HG03103 (cell line): ENCODE measurements around the gene SSUH2.
A peak's percentile ranks its signal among the peaks of the same experiment; 100 is the strongest.
"Not testable (repeated sequence)": the region's sequence is repeated elsewhere in the genome, so short reads cannot be mapped to it uniquely, and the experiment has no call there.

Experiments used
- ATAC-seq: cut with Tn5 transposase; IDR thresholded peaks from one replicate; pipeline ENCODE4 v1.9.1; 2021; ENCODE audit warnings: low read depth; ENCODE audit not compliant: unreplicated experiment

SSUH2 gene

DNA sequence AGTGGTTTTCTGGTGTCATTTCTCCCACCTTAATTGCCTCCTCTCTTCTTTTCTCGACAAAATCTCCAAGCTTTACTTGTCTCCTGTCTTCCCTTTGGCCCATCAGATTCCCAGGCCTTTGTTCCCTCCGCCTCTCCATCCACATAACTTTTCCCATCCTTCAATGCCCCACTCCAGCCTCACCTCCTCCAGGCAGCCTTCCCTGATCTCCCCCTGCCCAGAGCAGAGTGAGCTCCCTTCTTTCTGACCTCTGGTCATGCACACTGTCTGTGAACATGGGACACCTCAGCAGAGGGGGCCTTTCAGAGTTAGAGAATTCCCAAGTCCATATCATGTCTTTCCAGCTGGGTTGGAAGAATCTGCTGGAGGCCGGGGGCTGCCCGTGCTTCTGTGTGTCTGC lies 14.6 kb upstream of the SSUH2 start:
- no peak for ATAC-seq

DNA sequence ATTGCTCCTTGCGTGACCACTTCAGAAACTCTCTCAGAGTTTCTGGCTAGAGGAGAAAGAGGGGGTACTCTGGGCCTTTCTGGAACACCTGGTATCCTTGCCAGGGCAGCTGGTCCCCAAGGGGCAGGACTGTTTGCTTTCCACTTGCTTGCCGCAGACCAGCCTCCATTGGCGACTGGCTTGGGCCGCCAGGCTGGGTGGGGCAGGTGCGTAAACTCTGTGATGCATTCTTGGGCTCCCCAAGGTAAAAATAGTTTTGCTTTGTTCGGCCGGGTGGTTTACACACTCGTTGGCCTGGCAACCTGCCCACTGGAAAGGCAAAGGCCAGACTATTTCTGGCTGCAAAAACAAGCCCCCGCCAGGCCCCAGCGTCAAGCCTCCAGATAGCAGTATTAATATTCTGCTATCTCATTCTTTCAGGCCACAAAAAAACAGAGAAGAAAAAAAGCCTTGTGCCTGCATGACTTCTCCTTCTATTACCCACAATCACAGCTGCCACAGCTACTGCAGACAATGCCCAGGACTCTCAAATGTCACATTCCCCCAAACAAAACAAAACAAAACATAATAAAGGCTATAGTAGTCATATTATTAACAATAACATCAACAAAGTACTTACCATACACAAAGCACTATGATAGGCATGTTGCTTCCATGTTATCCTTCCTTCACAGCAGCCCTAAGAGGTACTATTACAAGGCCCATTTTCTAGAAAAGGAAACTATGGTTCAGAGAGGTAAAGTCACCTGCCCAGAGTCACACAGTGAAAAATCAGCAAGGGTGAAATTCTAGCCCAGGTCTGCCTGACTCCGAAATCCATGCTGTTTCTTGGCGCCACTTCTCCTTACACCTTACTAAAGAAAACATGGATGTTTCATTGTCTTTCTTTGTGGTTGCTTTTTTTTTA lies 14.0 kb upstream of the SSUH2 start:
- peak; percentile 76 for ATAC-seq

DNA sequence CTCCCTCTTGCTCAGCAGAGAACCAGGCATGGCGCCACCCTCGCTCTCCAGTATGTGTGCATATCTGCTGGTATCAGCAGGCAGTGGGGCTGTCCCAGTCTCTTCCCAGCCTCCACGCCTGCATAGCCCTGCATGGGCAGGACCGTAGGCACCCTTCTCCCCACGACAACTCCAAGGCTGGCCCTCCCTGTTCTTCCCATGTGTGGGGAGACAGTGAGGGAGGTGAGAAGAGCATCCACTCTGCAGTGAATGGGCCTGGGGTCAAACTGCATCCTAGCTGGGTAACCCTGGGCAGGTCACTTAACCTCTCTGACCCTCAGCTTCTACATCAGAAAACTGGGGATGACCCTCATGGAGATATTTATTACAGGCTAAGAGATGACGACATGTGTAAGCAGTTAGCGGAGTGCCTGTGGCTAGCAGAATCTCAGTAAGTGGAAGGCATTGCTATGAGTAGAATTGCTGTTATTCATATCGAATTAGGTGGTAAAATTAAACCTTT lies 13.3 kb upstream of the SSUH2 start:
- peak; percentile 34 for ATAC-seq

DNA sequence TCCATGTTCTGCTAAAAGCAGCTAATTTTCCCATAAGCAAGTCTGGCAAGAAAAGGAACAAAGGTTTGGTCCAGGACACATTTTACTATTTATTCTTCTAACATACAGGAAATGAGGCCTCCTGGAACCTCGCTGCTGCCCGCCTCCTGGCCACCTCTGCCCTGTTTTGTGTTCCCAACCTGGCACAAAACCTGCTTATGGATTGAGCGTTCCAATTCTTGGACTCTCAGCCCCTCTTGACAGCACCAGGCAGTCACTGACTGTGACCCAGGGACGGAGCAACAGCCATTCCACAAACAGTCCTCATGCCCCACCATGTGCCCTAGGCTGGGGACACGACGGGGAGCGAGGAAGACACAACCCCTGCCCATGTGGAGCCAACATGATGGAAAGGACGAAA lies 11.6 kb upstream of the SSUH2 start:
- no peak for ATAC-seq

DNA sequence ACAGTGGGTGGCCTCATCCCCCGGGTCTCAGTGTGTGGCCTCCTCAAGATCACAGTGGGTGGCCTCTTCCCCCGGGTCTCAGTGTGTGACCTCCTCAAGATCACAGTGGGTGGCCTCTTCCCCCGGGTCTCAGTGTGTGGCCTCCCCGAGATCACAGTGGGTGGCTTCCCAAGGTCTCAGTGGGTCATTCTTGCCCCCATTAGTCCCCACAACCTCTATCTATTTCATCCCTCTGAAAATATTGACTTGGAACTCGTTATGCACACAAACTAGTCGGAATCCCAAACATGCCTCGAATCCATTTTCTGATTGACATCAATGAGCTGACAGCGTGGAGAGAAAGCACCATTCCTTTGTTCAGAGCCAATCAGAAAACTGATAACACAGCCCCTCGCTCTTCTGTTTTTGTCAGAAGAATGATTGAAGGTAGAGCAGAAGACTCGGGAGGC lies 10.8 kb upstream of the SSUH2 start:
- no peak for ATAC-seq

DNA sequence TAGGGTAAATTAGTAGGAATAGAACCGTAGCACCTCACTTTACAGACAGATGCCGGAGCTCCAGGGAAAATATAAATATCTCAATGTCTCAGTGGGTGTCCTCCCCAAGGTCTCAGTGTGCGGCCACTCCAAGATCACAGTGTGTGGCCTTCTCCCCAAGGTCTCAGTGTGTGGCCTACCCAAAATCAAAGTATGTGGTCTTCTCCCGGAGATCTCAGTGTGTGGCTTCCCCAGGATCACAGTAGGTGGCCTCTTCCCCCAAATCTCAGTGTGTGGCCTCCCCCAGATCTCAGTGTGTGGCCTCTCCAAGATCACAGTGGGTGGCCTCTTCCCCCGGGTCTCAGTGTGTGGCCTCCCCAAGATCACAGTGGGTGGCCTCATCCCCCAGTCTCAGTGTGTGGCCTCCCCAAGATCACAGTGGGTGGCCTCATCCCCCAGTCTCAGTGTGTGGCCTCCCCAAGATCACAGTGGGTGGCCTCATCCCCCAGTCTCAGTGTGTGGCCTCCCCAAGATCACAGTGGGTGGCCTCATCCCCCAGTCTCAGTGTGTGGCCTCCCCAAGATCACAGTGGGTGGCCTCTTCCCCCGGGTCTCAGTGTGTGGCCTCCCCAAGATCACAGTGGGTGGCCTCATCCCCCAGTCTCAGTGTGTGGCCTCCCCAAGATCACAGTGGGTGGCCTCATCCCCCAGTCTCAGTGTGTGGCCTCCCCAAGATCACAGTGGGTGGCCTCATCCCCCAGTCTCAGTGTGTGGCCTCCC lies 10.2 kb upstream of the SSUH2 start:
- not testable (repeated sequence) for ATAC-seq

DNA sequence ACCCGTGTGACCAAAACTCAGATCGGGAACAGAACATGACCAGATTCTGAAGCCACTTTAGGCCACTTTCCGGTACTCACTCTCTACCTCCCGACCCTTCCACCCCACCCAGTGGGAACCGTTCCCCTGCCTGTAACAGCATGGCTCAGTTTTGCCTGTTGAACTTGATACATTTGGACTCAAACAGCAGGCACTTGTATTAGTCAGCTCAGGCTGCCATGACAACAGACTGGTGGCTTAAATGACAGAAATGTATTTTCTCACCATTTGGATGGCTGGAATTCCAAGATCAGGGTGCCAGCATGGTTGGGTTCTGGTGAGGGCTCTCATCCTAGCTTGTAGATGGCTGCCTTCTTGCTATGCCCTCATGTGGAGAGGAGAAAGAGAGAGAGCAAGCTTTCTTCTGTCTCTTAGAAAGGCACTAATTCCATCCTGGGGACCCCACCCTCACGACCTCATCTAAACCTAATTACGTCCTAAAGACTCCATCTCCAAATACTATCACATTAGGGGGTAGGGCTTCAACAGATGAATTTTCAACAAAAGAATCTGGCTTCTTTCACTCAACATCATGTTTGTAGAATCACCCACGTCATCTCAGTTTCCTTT lies 9.3 kb upstream of the SSUH2 start:
- ATAC-seq: no peak

DNA sequence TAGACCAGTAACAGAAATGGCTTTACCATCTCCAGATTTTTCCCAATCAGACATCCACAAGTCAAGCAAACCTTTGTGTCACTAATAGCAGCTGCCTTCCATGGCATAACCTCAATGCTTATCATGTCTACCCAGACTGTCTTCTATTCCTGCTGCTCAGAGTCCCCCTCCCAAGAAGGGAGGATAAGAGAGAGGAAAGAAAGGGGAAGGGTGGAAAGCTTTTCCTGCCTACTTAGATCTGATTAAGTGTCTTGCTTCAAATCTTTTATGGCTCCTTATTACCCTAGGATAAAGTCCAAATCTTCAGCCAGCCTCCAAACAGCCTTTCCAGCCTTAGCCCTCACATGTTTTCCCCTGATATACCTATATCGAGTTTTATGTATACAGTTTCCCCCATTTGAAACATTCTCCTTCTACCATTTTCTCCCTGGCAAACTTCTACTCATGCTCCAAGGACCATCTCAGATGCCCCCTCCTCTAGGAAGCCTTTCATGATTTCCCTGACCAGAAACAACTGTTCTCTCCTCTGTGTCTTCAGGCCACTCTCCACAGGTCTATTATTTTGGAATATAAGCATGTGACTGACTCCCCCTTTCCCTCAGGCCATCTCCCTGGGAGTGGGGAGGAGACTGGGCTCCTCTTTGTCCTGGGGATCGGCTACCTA lies 7.9 kb upstream of the SSUH2 start:
- no peak for ATAC-seq

DNA sequence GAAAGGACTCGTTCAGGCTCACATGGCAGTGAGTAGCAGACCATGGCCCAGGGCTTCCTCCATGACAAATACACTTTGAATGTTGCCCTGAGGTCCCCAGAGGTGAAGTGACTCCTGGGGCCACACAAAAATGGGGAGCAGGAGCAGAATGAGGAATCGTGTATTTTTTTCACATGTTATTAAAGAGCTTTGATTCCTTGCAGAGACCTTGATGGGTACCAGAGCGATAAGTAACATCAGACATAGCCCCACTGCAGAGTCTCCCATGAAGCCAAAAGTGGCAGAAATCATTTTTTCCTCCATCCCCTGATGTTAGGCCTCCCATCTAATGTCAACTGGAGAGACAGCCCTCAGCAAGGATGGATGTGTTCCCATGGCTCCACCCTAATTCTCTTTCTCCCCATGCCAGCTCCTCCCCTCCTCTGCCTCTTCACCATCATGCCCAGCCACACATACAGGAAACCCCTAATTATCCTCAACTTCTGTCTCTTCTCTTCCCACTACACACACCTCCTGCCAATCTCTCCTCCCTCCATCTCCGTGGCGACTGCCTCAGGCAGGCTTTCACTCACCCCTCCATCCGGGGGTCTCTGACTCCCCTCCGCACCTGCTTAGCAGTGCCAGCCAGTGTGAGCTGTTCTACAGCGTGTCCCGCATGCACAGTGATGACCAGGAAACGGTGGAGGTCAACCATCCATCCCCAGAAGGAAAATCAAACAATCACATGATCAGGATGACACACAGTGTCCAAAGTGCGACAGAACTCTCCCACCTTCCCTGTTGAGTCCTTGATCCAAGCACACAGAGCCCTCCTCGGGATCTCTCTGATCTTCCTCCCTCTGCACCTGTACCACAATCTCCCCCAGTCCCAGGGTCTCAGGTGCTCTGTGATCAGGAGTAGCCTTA lies 7.1 kb upstream of the SSUH2 start:
- no peak for ATAC-seq

DNA sequence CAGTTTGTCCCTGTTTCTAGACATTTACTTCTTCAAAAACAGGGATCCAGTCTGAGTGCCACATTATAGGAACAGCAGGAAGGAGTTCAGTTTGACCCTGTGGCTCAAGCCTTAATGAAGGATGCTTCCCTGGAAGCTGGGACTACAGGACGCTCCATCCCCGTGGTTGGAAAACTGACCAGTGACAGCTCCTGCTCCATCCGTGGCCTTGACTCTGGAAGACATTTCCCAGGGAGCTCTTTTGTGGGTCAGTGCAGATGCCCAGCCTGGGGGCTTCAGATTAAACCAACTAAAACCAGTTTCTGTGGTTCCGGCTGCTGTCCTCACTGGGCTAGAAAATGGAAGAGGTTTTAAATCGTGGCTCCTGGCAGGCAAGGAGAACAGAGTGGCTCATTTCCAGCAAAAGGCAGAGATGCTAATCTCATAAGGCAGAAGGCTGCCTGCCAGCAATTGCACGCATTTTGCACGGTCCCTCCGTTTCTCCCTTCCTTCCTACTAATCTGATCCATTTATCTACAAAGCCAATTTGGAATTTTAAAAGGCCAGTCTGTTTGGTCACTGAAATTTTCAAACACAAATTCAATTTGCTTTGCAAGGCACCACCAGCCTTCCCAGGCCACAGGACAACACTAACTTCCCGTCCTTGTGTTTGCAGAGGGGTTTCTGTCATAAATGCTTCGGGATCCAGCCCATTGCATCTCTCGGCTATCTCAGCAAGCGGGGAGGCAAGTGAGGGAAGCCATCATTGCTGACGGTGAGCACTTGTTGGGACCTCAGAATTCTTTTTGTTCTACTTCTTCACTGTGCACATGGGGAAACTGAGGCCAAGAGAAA lies 6.2 kb upstream of the SSUH2 start:
- no peak for ATAC-seq

DNA sequence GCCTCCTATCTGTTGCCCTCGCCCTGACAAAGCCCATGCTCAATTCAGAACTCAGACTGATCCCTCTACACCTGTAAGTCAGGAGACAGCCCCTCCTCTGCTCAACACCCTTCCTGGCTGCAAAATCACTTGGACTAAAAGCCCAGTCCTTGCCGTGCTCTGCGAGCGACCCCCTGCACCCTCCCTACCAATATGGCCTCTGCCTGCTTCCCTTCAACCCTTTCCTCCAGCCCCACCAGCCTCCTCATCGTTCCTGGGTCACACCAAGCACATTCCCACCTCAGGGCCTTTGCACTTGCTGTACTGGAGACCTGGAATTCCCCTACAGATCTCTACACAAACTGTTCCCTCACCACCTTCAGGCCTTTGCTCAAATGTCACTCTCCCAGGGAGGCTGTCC lies 5.2 kb upstream of the SSUH2 start:
- ATAC-seq: no peak

DNA sequence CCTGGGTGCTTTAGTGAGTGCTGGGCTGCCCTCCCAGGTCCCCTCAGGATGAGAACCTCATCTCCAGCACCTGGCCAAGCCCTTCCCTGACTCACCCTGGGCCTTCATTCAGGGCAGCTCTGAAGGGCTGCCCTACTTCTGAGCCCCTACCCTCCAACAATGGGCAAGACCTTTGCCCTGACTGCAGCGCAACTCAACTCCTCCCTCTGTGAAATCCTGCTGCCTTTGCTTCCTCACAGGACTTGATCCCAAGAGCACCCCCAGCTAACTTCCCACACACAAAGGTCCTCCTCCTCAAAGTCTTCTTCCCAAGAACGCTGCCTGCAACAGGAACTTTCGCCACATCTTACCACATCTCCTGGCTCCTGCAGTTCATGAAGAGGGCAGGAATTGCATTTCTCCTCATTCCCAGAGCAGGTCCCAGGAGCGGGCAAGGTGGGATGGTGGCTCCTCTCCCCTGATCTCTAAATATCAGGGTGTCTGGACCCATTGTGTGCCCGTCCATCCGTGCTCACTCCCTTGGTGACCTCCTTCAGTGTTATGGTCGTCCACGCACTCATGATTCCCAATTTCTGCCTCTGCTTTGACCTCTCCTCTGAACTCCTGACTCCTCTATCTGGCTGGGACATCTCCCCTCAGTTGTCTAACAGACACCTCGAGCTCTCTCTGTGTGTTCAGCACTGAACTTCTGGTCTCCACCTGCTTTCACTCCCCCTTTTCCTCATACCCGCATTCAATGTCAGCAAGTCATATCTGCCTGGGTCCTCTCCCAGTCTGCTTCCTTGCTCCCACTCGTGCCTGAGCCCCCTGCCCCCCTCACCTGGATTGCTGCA lies 4.5 kb upstream of the SSUH2 start:
- no peak for ATAC-seq

DNA sequence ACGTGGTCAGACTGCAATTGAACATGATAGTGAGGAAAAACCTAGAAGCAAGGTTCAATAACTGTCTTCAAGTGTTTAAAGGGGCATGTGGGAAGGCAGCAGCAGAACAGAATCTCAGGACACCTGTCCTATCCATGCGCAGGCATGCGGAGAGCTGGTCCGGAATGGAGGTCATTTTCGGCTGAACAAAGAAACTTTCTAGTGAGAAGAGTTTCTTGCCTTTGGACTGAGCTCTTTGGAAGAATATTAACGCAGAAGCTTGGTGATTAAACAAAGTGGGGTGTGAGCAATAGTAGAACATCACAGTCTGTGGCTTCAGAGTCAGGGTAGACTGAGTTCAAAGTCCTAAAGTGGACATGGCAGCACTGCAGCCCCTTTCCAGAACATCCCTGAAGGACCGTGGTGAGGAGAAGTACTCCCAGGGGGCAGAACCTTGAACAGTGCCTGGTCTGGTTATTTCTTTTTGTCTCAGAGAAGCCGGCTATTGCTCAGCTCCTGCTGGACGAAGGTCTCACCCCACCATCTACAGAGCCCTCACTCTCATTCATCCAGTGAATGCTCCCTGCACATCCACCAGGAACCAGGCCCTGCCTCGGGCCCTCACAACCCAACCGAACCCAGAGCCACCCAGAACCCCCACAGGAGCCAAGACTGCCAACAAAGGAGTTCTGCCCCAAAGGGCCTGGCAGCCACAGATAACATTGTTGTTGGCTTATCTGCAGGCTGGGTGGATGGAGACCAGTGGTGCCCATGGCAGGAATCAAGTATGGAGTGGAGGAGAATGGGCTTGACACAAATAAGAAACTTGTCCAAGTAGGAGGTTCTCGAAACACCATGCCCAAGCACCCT lies 2.8 kb upstream of the SSUH2 start:
- no peak for ATAC-seq

DNA sequence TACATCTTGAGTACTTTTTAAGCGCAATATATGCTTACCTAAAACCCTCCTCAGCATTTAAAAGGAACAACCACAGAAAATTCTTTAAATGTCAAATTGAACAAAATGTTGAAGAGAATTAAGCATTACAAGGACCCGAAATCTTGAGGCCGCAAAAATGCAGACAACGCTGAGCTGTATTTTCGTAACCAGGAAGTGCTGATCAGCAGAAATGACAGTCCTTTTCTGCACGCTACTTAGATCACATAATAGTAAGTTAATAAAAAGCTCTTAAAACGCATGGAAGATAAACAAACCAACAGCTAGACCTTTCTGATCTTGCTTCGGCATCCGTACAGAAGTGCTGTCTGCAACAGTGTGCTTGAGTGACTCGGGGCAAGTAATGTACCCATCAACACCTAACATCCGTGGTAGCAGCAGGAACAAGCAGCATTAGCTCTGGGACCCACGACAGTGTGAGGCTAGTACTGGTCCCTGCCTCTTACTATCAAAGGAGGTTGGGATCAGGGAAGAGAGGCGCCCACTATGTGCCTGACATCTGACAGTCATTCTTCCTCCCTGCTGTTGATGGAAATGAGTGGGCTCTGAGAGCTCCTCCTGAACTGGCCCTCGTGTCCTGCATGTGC lies 1.8 kb upstream of the SSUH2 start:
- no peak for ATAC-seq

DNA sequence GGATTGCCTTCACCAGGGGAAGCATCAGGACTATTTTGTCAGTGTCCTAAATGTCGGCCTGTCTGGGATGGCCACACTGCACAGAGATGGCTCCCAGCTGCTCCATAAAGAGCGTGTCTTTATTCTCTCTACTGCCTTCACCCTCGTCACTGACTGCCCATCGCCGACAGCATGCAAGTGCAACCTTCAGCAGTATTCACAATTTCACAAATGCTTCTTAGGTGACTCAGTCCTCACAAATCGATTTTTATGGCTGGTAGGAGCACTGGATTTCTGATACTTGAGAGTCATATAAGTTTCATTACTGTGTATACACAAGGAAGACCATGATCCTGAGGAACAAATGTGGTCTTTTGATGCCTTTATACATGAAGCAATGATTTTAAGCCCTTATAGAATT lies 1.1 kb upstream of the SSUH2 start:
- no peak for ATAC-seq

DNA sequence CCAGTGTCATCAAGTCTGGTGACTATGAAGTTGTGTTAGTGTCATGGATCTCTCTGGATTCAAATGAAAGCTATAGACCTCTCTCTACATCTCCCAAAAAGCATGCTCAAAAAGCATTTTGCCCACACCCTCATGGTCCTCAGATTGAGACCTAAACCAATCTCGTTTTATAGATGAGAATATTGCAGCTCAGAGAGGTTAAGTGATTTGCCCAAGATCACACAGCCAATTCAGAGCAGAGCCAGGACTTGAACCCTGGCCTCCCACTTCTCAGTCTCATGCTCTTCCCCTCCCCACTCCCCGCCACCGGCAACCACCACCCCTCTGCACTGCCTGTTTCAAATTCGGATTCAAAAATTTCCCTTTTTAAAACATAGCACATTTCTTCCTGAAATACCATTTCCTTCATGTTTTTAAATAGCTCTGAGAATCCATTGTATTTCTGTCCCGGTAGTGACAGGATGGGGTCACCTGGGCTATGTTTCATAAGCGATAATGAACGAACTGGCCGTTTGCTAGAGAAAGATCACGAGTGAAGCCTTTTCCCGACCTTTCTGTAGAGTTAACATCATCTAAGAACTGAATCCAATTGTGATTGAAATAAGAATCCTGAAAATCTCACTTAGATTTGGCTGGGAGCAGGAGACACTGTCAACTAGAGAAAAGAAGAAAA lies 769 bp downstream of the SSUH2 start:
- no peak for ATAC-seq
